Activated B cell treated with CpG ODN at 0.5 μM for 24 hours (primary cell): ENCODE data around the gene DFFB. TPM values are rescaled to one million over a fixed set of nuclear protein-coding genes. Genes with fewer than 3 reads are reported as not detected.

ENCODE experiments used
- ATAC-seq: fragments of 200-7000 bp; cut with Tn5 transposase; one replicate; pipeline ENCODE4 v1.10.0; 2021; ENCODE audit warnings: low read depth, mild to moderate bottlenecking, moderate library complexity
- CTCF ChIA-PET: fragments of 350-600 bp; sonication (Branson Sonifier 250); formaldehyde crosslinking; loops from one replicate; lab custom pipeline; 2021; ENCODE audit warnings: antibody characterized with exemption; lab: Charles Lee
- POLR2A ChIA-PET: fragments of 350-600 bp; sonication (Branson Sonifier 250); formaldehyde crosslinking; loops from one replicate; lab custom pipeline; 2021; ENCODE audit warnings: antibody characterized with exemption; lab: Charles Lee
- DNase-seq: peaks from one replicate; pipeline ENCODE4 v3.0.0; 2022
- H3K27ac Mint-ChIP-seq: one replicate; pipeline ENCODE4 v1.8.0; 2020; ENCODE audit warnings: mixed read lengths
- H3K27me3 Mint-ChIP-seq: one replicate; pipeline ENCODE4 v1.8.0; 2021; ENCODE audit warnings: mixed read lengths
- H3K36me3 Mint-ChIP-seq: one replicate; pipeline ENCODE4 v1.8.0; 2021; ENCODE audit warnings: low read depth, mixed read lengths
- H3K4me1 Mint-ChIP-seq: one replicate; pipeline ENCODE4 v1.8.0; 2021; ENCODE audit warnings: mixed read lengths
- H3K4me3 Mint-ChIP-seq: one replicate; pipeline ENCODE4 v1.8.0; 2020; ENCODE audit warnings: mild to moderate bottlenecking, mixed read lengths
- H3K9me3 Mint-ChIP-seq: one replicate; pipeline ENCODE4 v1.8.0; 2020; ENCODE audit warnings: mixed read lengths
- CTCF ChIP-seq: fragments of 200-600 bp; IDR thresholded peaks from one replicate; pipeline ENCODE4 v1.8.0; 2022; ENCODE audit warnings: antibody characterized with exemption, mild to moderate bottlenecking
- intact Hi-C: fragments of 100-400 bp; cut with micrococcal nuclease; formaldehyde crosslinking; loops from one replicate; pipeline ENCODE4 v1.15.1; 2024
- total RNA-seq: library from RNA; stranded (reverse); gene quantifications from 2 replicates; pipeline ENCODE4 v1.2.3, GENCODE V29; 2022

The DFFB gene
- total RNA-seq, 1 donor from 2014 or later = 10.5 TPM

- no peaks in the 10 kb centered on the region for H3K4me1 Mint-ChIP-seq
- H3K36me3 Mint-ChIP-seq = peaks cover 62% of the 10 kb centered on the region
- no peak overlapping the region for H3K4me3 Mint-ChIP-seq
- no peak for TF ChIP-seq CTCF
- no peaks in the 10 kb centered on the region for H3K27me3 Mint-ChIP-seq
- no peaks in the 10 kb centered on the region for H3K9me3 Mint-ChIP-seq
- no peak for ATAC-seq
- intact Hi-C loops = no loop called here
- CTCF ChIA-PET = no interaction called here
- no peak overlapping the region for H3K27ac Mint-ChIP-seq
- no peak for DNase-seq
- POLR2A ChIA-PET = no interaction called here
Measured at GRCh38 chr1:3868464-3869006, 11.3 kb downstream of the DFFB start.

GRCh38 chr1:3869751-3870301, 12.6 kb downstream of the DFFB start:
- H3K27me3 Mint-ChIP-seq = no peaks in the 10 kb centered on the region
- ATAC-seq = no peak
- intact Hi-C loops = no loop called here
- H3K4me1 Mint-ChIP-seq = no peaks in the 10 kb centered on the region
- no peaks in the 10 kb centered on the region for H3K9me3 Mint-ChIP-seq
- H3K36me3 Mint-ChIP-seq = peaks cover 63% of the 10 kb centered on the region
- CTCF ChIA-PET = no interaction called here
- DNase-seq = no peak
- H3K27ac Mint-ChIP-seq = no peak overlapping the region
- no peak overlapping the region for H3K4me3 Mint-ChIP-seq
- POLR2A ChIA-PET = no interaction called here
- TF ChIP-seq CTCF = no peak

- TF ChIP-seq CTCF = no peak
- POLR2A ChIA-PET = no interaction called here
- intact Hi-C loops = no loop called here
- no peaks in the 10 kb centered on the region for H3K4me1 Mint-ChIP-seq
- H3K27ac Mint-ChIP-seq = no peak overlapping the region
- no peak overlapping the region for H3K4me3 Mint-ChIP-seq
- ATAC-seq (no peak), DNase-seq (no peak)
- no peaks in the 10 kb centered on the region for H3K27me3 Mint-ChIP-seq
- H3K36me3 Mint-ChIP-seq = peaks cover 76% of the 10 kb centered on the region
- CTCF ChIA-PET = no interaction called here
- H3K9me3 Mint-ChIP-seq = no peaks in the 10 kb centered on the region
Measured at GRCh38 chr1:3871451-3871805, 14.2 kb downstream of the DFFB start.

GRCh38 chr1:3872546-3872945, 15.3 kb downstream of the DFFB start:
- ChIA-PET CTCF (no interaction called here), POLR2A (no interaction called here)
- intact Hi-C loops = no loop called here
- H3K4me3 Mint-ChIP-seq = no peak overlapping the region
- TF ChIP-seq CTCF = no peak
- no peaks in the 10 kb centered on the region for H3K9me3 Mint-ChIP-seq
- no peak overlapping the region for H3K27ac Mint-ChIP-seq
- no peaks in the 10 kb centered on the region for H3K4me1 Mint-ChIP-seq
- DNase-seq = no peak
- peaks cover 73% of the 10 kb centered on the region for H3K36me3 Mint-ChIP-seq
- no peaks in the 10 kb centered on the region for H3K27me3 Mint-ChIP-seq
- no peak for ATAC-seq

- DNase-seq (no peak), ATAC-seq (no peak)
- intact Hi-C loops = no loop called here
- TF ChIP-seq CTCF = no peak
- Mint-ChIP-seq H3K27ac (no peak overlapping the region), H3K27me3 (no peaks in the 10 kb centered on the region), H3K4me1 (no peaks in the 10 kb centered on the region), H3K36me3 (peaks cover 74% of the 10 kb centered on the region), H3K4me3 (no peak overlapping the region), H3K9me3 (peaks cover 6% of the 10 kb centered on the region)
- ChIA-PET CTCF (no interaction called here), POLR2A (no interaction called here)
Measured at GRCh38 chr1:3874736-3875135, 17.5 kb downstream of the DFFB start.
